ENCODE data around the gene TMCC1. TPM values are rescaled to one million over a fixed set of nuclear protein-coding genes. Genes with fewer than 3 reads are reported as not detected.

The TMCC1 gene
- total RNA-seq, 1 donor from 2014 or later: 36.9 TPM

- Mint-ChIP-seq H3K36me3 (ENCODE audit: low read depth) (no peaks in the 10 kb centered on the region), H3K9me3 (no peaks in the 10 kb centered on the region), H3K4me3 (no peak overlapping the region), H3K27me3 (ENCODE audit: low read depth) (no peaks in the 10 kb centered on the region), H3K27ac (ENCODE audit: unreplicated experiment) (peak overlapping the region; percentile 32), H3K4me1 (peaks cover 20% of the 10 kb centered on the region)
- DNase-seq (ENCODE audit: low read depth, low spot score): no peak
- no peak for TF ChIP-seq CTCF (conservative IDR thresholded peaks at IDR 0.05)
Measured at GRCh38 chr3:129937717-129938116, 44.2 kb upstream of the TMCC1 start.

- Mint-ChIP-seq H3K4me3 (no peak overlapping the region), H3K9me3 (no peaks in the 10 kb centered on the region), H3K36me3 (ENCODE audit: low read depth) (no peaks in the 10 kb centered on the region), H3K4me1 (peaks cover 16% of the 10 kb centered on the region), H3K27ac (ENCODE audit: unreplicated experiment) (no peak overlapping the region), H3K27me3 (ENCODE audit: low read depth) (no peaks in the 10 kb centered on the region)
- DNase-seq (ENCODE audit: low read depth, low spot score): no peak
- no peak for TF ChIP-seq CTCF (conservative IDR thresholded peaks at IDR 0.05)
Measured at GRCh38 chr3:129936757-129937156, 43.2 kb upstream of the TMCC1 start.

GRCh38 chr3:129934234-129935123 is 41.0 kb upstream of the TMCC1 start:
- Mint-ChIP-seq H3K36me3 (ENCODE audit: low read depth) (peaks cover 6% of the 10 kb centered on the region), H3K9me3 (peaks cover 7% of the 10 kb centered on the region), H3K4me3 (no peak overlapping the region), H3K27me3 (ENCODE audit: low read depth) (no peaks in the 10 kb centered on the region), H3K4me1 (peaks cover 16% of the 10 kb centered on the region), H3K27ac (ENCODE audit: unreplicated experiment) (no peak overlapping the region)
- peak; percentile 97 for TF ChIP-seq CTCF (conservative IDR thresholded peaks at IDR 0.05)
- peak; percentile 43 for DNase-seq (ENCODE audit: low read depth, low spot score)

- no peak for TF ChIP-seq CTCF (conservative IDR thresholded peaks at IDR 0.05)
- Mint-ChIP-seq H3K36me3 (ENCODE audit: low read depth) (peaks cover 6% of the 10 kb centered on the region), H3K27me3 (ENCODE audit: low read depth) (no peaks in the 10 kb centered on the region), H3K4me3 (no peak overlapping the region), H3K27ac (ENCODE audit: unreplicated experiment) (no peak overlapping the region), H3K9me3 (peaks cover 8% of the 10 kb centered on the region), H3K4me1 (peaks cover 16% of the 10 kb centered on the region)
- no peak for DNase-seq (ENCODE audit: low read depth, low spot score)
Measured at GRCh38 chr3:129933471-129933870, 40.0 kb upstream of the TMCC1 start.

GRCh38 chr3:129929383-129929782 is 35.9 kb upstream of the TMCC1 start:
- Mint-ChIP-seq H3K27ac (ENCODE audit: unreplicated experiment) (no peak overlapping the region), H3K4me3 (no peak overlapping the region), H3K4me1 (no peaks in the 10 kb centered on the region), H3K9me3 (peaks cover 8% of the 10 kb centered on the region), H3K36me3 (ENCODE audit: low read depth) (peaks cover 6% of the 10 kb centered on the region), H3K27me3 (ENCODE audit: low read depth) (peaks cover 2% of the 10 kb centered on the region)
- TF ChIP-seq CTCF (conservative IDR thresholded peaks at IDR 0.05): no peak
- DNase-seq (ENCODE audit: low read depth, low spot score): no peak

All from neural crest cell (in vitro differentiated cells).